VCaP (cell line): ENCODE data around the gene MMP15.

Source experiments
- H3K27ac ChIP-seq: fragments of 450-650 bp; 2 replicates; pipeline ENCODE4 v1.5.1; 2017
- CTCF ChIP-seq: fragments of 450-650 bp; conservative IDR thresholded peaks from 2 replicates; pipeline ENCODE4 v1.5.1; 2017; ENCODE audit warnings: mild to moderate bottlenecking, moderate library complexity

Gene MMP15

GRCh38 chr16:58039829-58040495 lies 14.4 kb downstream of the MMP15 start:
- H3K27ac ChIP-seq, result no peak overlapping the region
- no peak for TF ChIP-seq CTCF

GRCh38 chr16:58040496-58040846 lies 14.9 kb downstream of the MMP15 start:
- no peak overlapping the region for H3K27ac ChIP-seq
- no peak for TF ChIP-seq CTCF

- TF ChIP-seq CTCF, result no peak
- no peak overlapping the region for H3K27ac ChIP-seq
These were observed 15.5 kb downstream of the MMP15 start for GRCh38 chr16:58040945-58041627.

DNA sequence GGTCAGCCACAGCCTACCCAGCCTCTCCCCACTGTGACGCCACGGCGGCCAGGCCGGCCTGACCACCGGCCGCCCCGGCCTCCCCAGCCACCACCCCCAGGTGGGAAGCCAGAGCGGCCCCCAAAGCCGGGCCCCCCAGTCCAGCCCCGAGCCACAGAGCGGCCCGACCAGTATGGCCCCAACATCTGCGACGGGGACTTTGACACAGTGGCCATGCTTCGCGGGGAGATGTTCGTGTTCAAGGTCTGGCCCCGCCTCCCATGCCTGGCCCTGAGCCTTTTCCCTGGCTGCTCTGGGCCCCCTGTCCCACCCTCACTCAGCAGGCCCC lies 16.0 kb downstream of the MMP15 start:
- H3K27ac ChIP-seq, result no peak overlapping the region
- no peak for TF ChIP-seq CTCF

DNA sequence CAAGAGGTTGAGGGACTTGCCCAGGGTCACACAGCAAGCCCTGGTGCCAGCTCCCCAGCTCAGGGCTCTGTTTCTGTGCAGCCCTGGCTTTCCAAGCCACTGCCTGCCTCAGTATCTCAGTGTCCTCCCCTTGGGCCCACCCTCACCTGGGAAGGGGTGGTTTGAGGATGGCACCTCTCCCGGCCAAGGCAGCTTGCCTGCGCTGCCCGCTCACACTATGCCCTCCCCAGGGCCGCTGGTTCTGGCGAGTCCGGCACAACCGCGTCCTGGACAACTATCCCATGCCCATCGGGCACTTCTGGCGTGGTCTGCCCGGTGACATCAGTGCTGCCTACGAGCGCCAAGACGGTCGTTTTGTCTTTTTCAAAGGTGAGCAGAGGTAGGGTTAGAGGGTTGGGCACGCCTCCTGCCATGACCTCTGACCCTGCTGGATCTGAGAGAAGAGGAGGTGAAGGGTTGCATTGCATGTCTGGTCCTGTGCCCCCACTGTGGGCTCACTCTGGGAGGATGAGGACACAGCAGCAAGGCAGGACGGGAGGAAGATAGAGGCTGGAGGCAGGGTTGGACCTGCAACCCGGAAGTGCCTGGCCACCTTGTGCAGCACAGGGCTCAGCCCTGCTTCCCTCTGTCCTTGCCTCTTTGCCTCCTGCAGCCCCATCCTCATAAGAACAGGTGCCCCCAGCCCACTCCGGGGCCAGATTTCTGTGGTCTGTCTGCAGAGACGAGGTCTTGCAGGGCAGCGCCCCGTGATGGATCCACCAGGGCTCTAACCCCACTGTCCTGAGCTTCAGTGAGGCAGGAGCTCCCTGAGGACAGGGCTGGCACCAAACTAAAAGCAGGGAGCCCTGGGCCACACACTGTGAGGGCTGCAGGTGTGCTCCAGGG lies 16.7 kb downstream of the MMP15 start:
- H3K27ac ChIP-seq, result no peak overlapping the region
- no peak for TF ChIP-seq CTCF

DNA sequence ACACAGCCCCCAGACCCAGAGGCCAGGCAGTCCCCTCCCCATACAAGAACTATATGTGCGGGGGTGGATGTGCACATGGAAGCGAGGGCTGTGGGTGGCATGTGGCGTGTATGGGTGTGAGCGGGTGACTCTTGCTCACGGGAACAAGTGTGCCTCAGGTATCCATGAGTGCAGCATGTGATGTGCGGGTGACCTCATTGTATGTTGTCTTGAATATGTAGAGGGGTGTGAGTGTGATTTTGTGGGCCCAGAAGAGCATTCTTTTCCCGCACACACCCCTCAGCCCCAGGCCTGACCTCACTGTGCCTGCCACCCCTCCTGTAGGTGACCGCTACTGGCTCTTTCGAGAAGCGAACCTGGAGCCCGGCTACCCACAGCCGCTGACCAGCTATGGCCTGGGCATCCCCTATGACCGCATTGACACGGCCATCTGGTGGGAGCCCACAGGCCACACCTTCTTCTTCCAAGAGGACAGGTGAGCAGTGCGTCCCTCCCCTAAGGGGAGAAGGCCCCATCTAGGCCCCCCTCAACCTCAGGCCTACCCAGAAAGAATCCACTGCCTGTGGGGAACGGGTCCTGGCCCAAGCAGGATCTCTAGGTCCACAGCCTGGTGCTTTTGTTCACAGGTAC lies 17.4 kb downstream of the MMP15 start:
- no peak overlapping the region for H3K27ac ChIP-seq
- TF ChIP-seq CTCF, result no peak

DNA sequence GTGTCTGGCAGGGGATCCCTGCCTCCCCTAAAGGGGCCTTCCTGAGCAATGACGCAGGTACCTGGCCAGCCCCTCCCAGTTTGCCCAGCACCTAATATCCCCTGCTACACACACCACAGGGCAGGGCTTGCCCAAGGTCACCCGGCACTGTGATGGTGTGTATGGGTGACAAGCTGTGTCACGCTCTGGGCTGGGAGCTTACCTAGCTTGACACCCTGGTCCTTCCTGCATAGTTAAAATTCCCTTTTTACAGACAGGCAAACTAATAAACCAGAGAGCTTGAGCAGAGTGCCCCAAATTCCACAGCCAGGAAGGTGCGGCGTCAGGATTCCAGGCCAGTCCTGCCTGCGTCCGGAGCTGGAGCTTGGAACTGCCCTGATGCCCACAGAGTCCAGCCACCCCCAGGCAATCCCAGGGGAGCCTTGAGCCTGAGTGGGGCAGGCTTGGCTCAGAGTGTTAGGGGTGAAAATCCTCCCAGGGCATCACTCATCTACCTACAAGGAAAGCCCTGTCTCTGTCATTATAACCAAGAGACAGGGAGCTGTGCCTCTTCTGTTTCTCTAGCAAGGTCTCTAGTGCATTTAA lies 18.1 kb downstream of the MMP15 start:
- TF ChIP-seq CTCF, result no peak

More for the DNA sequence above, 18.1 kb downstream of the MMP15 start:
- H3K27ac ChIP-seq, result no peak overlapping the region
